GM12875 (cell line): ENCODE results near the gene KRT78.

Experiments used
- H3K4me3 ChIP-seq: one replicate; pipeline ENCODE4 v1.5.1; 2011; ENCODE audit warnings: low read depth, low read length, control low read depth
- TF ChIP-seq, protein P1 (sequence below): IDR thresholded peaks from 2 replicates; pipeline ENCODE4 v1.5.1; 2011; ENCODE audit warnings: low read depth, mild to moderate bottlenecking, control low read depth, inconsistent platforms, low read length, moderate library complexity, borderline replicate concordance; ENCODE audit not compliant: insufficient read depth

KRT78 gene

DNA sequence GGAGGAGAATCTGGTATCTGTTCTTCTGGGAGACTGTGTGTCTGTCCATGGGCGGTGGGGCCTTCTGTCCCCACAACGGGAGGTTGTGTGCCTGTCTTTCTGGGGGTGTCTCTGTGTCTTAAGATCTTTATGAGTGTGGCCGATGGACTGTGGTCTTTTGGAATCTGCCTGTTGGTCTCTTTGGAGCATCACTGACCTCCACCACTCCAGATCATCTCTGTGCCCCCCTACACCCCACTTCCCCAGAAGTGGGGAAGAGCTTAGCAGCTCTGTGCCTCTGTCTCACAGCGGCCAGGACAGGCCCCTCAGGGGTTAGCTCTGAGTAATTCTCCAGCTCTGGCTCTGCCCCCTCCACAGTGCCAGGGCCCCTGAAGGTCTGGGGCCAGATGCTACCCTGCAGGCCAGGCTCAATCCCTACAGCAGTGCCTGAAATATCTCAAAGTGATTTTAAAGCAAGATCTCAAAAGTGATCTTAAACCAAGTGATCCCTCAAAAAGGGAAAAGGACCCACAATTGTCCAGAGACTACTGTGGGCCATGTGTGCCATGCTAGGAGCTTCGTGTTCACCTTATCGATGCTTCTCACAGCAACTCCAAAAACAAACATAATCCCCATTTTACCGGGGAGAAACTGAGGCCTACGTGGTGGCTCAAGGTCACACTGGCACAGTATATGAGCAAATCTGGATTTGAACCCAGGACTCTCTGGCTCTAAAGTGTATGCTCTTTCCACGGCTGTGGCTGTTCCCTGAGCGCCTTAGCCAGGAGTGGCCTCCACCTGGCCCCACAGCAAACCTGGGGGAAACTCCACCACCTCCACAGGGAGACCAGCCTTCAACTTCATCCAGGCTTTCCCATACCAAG lies 26.0 kb upstream of the KRT78 start:
- H3K4me3 ChIP-seq, result no peak overlapping the region
- TF ChIP-seq, protein P1, sequence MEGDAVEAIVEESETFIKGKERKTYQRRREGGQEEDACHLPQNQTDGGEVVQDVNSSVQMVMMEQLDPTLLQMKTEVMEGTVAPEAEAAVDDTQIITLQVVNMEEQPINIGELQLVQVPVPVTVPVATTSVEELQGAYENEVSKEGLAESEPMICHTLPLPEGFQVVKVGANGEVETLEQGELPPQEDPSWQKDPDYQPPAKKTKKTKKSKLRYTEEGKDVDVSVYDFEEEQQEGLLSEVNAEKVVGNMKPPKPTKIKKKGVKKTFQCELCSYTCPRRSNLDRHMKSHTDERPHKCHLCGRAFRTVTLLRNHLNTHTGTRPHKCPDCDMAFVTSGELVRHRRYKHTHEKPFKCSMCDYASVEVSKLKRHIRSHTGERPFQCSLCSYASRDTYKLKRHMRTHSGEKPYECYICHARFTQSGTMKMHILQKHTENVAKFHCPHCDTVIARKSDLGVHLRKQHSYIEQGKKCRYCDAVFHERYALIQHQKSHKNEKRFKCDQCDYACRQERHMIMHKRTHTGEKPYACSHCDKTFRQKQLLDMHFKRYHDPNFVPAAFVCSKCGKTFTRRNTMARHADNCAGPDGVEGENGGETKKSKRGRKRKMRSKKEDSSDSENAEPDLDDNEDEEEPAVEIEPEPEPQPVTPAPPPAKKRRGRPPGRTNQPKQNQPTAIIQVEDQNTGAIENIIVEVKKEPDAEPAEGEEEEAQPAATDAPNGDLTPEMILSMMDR, result no peak

DNA sequence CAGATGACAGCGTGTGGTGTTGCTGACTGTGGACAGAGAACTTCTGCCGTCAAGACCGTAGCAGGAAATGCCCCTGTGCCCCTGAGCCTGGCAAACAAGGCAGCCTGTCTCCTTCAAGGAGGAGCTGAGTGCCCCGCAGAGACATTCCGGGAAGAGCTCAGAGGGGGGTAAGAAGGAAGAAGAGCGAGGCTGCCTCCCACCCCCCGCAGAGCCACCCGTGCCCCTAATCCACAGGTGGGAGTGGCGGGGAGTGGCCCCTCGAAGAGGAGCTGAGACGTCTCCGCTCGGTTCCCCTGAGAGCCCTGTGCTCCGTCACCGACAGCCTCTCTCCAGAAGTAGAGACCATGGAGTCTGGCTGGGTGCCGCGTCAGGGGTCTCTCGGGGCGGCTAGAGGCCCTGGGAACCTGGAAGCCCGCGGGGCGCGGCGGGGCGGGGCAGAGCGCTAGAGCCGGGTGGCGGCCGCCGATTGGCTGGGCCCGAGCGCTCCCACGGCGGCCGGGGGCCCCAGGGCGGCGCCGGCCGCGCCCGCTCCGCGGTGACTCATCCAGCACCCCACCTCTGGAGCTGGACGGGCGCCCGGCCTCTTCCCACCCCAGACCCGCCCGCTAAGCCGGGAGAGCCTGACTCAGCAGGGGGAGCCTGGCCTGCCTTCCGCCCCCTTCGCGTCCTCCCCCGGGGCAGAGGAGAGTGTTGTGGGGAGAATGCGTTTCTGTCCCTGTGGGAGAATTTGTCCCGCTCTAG lies 25.2 kb upstream of the KRT78 start:
- TF ChIP-seq, protein P1, result no peak
- H3K4me3 ChIP-seq, result no peak overlapping the region

DNA sequence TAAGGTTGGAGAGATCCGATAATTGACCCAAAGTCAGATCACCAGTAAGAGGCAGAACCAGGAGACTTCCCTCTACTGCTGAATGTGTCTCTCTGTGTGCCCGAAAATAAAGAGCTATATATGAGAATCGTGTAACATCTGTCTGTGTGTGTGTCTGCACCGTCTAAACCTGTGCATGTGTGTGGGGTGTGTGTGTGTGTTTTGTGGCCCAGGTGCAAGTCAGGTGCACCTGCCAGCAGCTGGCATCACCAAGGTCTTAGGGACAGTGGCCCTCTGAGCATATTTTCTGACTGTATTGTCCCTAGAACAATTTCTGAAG lies 24.7 kb upstream of the KRT78 start:
- TF ChIP-seq, protein P1, result no peak
- H3K4me3 ChIP-seq, result no peak overlapping the region

DNA sequence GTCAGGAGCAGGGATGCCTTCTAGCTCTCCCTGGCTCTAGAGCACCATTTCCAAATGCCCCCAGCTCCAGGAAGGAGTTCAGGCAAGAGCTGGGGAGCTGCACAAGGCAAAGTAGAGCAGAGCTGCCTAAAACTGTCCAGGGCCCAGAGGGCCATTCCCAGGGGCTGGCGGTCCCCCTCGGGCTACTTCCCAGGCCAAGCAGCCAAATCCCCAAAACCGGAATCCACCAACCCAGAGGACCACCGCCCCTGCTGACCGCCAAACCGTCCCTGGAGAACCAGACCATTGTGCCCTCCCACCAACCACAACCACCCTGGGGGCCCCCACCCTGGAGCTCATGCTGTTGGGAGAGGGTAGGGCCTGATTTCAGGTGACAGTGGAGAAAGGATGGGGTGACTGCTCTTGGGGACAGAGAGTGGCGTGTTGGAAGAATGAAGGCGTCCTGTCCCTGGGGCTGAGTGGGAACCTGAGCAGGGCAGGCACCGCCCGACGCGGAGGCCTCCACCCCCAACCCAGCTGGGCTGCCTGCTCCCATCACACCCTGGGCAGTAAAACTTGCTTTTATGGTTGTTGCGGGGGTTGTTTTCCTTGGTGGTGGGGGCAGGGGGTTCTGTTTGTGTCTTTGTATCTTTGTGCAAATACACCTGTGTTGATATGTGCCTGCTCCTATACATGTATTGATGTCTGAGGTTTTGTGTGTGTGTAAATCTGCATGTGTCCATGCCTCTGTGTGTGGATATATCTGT lies 24.0 kb upstream of the KRT78 start:
- TF ChIP-seq, protein P1, result no peak
- H3K4me3 ChIP-seq, result no peak overlapping the region

DNA sequence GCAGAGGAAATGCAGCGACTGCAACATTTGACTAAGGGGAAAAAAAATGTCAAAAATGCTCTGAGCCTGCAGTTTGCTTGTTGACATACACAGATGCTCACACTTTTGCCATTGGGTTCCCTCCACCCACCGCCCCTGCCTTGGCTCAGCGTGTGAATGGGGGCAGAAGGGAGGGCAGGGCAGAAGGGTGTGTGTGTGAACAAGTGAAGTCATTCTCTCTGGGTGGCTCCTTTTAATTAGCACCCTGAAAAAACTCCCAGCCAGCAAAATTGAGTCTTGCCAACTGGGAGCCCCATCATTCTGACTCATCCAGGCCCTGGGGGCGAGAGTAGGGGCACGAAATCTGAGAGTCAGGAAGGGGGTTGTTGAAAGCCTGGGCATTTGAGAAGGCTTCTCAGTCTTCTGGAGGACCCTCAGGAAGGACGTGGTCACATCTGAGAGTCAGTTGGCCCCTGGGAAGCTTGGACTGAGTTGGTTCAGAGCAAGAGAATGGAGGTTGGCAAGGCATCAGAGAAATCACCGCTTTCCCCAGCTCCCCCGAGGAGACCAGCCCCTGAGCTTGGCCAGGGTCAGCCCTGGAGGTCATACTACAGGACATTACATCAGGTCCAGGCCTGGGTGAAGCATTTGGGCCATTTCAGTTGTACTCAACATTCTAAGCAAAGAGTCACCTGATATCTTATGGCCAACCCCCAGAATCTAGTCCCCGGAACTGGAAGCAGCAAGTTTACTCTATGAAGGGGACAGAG lies 22.7 kb upstream of the KRT78 start:
- no peak overlapping the region for H3K4me3 ChIP-seq

More for the DNA sequence above, 22.7 kb upstream of the KRT78 start:
- TF ChIP-seq, protein P1, result no peak
